ENCODE data around the gene ZNF76.
A peak's percentile ranks its signal among the peaks of the same experiment; 100 is the strongest.

Gene ZNF76

GRCh38 chr6:35309611-35310264, 50.2 kb downstream of the ZNF76 start:
- TF ChIP-seq POLR2A (IDR thresholded peaks at IDR 0.05; ENCODE audit: low read length) (no peak), GATA1 (IDR thresholded peaks at IDR 0.05; ENCODE audit: low read depth, low read length) (no peak)

DNA sequence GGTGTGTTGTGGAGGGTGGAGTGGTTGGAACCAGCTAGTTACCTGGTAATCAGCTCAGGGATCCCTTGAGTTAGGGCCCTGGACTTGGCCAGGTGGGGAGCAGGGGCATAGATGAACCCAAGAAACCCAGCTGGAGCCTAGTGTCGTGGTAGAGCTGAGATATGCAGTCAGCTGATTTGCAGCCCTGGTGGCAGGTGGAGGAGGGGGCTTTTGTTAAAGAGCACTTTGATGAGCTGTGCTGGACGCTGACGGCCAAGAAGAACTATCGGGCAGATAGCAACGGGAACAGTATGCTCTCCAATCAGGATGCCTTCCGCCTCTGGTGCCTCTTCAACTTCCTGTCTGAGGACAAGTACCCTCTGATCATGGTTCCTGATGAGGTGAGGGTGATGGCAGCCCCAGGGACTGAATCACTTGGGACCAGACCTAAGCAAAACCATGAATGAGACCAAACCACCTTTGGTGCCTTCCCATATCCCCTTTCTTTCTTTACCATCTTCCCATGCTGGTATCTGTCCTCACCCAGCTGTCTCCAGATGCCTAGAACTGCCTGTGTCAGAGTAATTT, 50.8 kb downstream of the ZNF76 start:
- DNase-seq = no peak

More at GRCh38 chr6:35309611-35310264, 50.2 kb downstream of the ZNF76 start:
- DNase-seq = no peak

GRCh38 chr6:35311390-35312075, 52.0 kb downstream of the ZNF76 start:
- no peak for DNase-seq
- no peak for TF ChIP-seq GATA1 (IDR thresholded peaks at IDR 0.05; ENCODE audit: low read depth, low read length)
- no peak for TF ChIP-seq POLR2A (IDR thresholded peaks at IDR 0.05; ENCODE audit: low read length)

More for the DNA sequence above, 50.8 kb downstream of the ZNF76 start:
- TF ChIP-seq POLR2A (IDR thresholded peaks at IDR 0.05; ENCODE audit: low read length) (no peak), GATA1 (IDR thresholded peaks at IDR 0.05; ENCODE audit: low read depth, low read length) (no peak)

GRCh38 chr6:35312076-35312800, 52.7 kb downstream of the ZNF76 start:
- DNase-seq = no peak
- TF ChIP-seq POLR2A (IDR thresholded peaks at IDR 0.05; ENCODE audit: low read length) (no peak), GATA1 (IDR thresholded peaks at IDR 0.05; ENCODE audit: low read depth, low read length) (no peak)

GRCh38 chr6:35312807-35313206, 53.3 kb downstream of the ZNF76 start:
- no peak for DNase-seq
- TF ChIP-seq POLR2A (IDR thresholded peaks at IDR 0.05; ENCODE audit: low read length) (no peak), GATA1 (IDR thresholded peaks at IDR 0.05; ENCODE audit: low read depth, low read length) (no peak)

DNA sequence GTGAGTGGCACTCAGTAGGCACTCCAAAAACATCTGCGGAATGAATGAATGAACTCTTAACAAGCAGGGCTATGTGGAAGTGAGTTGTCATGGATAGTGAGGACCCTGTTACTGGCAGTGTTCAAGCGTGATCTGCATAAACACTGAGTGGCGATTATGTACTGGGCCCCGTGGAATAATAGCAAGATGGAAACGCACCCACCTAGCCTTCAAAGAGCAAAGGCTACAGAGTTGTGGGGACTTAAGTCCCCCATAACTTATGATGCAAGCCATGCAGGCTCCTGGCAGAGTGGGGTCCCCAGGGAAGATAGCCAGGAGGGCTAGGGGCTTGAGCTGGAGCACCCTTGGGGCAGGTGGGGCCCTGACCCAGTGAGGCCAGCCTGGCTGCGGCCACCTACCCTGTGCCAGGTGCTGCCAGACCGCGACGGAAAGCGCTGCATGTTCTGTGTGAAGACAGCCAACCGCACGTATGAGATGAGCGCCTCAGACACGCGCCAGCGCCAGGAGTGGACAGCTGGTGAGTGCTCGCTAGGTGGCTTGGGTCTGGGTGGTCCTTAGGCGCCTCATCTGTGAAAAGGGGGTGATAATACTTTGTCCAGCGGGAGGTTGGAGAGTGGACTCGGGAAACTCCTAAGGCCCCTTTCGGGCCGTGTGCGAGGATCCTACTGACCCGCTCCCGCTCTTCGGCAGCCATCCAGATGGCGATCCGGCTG, 58.1 kb downstream of the ZNF76 start:
- TF ChIP-seq POLR2A (IDR thresholded peaks at IDR 0.05; ENCODE audit: low read length) = no peak
- TF ChIP-seq GATA1 (IDR thresholded peaks at IDR 0.05; ENCODE audit: low read depth, low read length) = no peak
- no peak for DNase-seq

DNA sequence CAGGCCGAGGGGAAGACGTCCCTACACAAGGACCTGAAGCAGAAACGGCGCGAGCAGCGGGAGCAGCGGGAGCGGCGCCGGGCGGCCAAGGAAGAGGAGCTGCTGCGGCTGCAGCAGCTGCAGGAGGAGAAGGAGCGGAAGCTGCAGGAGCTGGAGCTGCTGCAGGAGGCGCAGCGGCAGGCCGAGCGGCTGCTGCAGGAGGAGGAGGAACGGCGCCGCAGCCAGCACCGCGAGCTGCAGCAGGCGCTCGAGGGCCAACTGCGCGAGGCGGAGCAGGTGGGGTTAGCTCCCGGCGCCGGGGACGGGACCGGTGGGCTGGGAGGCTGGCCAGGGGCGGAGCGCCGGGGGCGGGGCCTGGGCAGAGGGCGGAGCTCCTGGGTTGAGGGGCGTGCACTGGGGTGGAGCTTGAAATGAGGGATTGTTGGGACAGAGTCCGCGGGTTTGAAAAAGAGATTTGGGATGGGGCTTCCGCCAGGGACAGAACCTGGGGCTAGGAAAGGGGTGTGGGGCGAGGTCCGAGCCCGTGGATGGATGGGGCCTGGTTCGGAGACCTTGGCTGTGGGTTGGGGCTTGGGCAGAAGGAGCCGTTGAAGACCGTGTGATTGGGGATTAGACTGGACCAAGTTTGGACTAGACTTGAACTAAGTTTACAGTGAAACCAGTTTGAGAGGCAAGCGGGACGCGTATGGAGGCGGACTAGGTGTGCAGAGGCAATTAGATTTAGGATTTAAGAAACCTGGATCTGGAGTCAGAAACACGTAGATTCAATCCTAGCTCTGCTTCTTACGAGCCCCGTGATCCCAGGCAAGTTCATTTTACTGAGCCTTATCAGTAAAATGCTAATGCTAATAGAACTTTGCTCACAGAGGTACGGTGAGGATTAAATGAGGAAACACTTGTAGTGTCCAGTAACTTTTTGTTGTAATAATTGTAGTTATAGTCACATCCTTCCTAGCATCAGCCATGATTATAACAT, 58.9 kb downstream of the ZNF76 start:
- no peak for TF ChIP-seq GATA1 (IDR thresholded peaks at IDR 0.05; ENCODE audit: low read depth, low read length)
- TF ChIP-seq POLR2A (IDR thresholded peaks at IDR 0.05; ENCODE audit: low read length) = no peak
- DNase-seq = no peak

GRCh38 chr6:35319346-35320030, 60.0 kb downstream of the ZNF76 start:
- no peak for TF ChIP-seq GATA1 (IDR thresholded peaks at IDR 0.05; ENCODE audit: low read depth, low read length)
- DNase-seq = no peak

GRCh38 chr6:35320031-35320410, 60.5 kb downstream of the ZNF76 start:
- DNase-seq = no peak
- TF ChIP-seq POLR2A (IDR thresholded peaks at IDR 0.05; ENCODE audit: low read length) = no peak

GRCh38 chr6:35321091-35321490, 61.6 kb downstream of the ZNF76 start:
- DNase-seq = no peak
- TF ChIP-seq POLR2A (IDR thresholded peaks at IDR 0.05; ENCODE audit: low read length) (no peak), GATA1 (IDR thresholded peaks at IDR 0.05; ENCODE audit: low read depth, low read length) (no peak)

- TF ChIP-seq POLR2A (IDR thresholded peaks at IDR 0.05; ENCODE audit: low read length) = no peak
- no peak for TF ChIP-seq GATA1 (IDR thresholded peaks at IDR 0.05; ENCODE audit: low read depth, low read length)
- DNase-seq = peak; percentile 46 to 49
Measured at GRCh38 chr6:35327349-35328027, 68.0 kb downstream of the ZNF76 start.
